Neural progenitor cell (in vitro differentiated cells): ENCODE data around the gene ITGBL1. TPM values are rescaled to one million over a fixed set of nuclear protein-coding genes. Genes with fewer than 3 reads are reported as not detected.

ENCODE experiments used
- DNase-seq: peaks from one replicate; pipeline ENCODE4 v3.0.0-alpha.2; 2016; ENCODE audit warnings: low spot score
- H2AFZ ChIP-seq: fragments of 200-600 bp; sonication (generic); replicated peaks from 2 replicates; pipeline ENCODE4 v1.6.1; 2016; ENCODE audit warnings: antibody characterized with exemption
- H3F3A ChIP-seq: fragments of 200-600 bp; sonication (generic); 2 replicates; pipeline ENCODE4 v1.6.1; 2016; ENCODE audit warnings: antibody characterized with exemption, low read depth
- H3K27ac ChIP-seq: fragments of 200-600 bp; sonication (generic); 2 replicates; pipeline ENCODE4 v1.5.1; 2016; ENCODE audit warnings: mild to moderate bottlenecking
- H3K27me3 ChIP-seq: fragments of 200-600 bp; sonication (generic); 2 replicates; pipeline ENCODE4 v1.6.1; 2016; ENCODE audit warnings: mild to moderate bottlenecking, moderate library complexity
- H3K36me3 ChIP-seq: fragments of 200-600 bp; sonication (generic); 2 replicates; pipeline ENCODE4 v1.5.1; 2016
- H3K4me1 ChIP-seq: fragments of 200-600 bp; sonication (generic); 2 replicates; pipeline ENCODE4 v1.6.1; 2016; ENCODE audit warnings: mixed run types
- H3K4me2 ChIP-seq: fragments of 200-600 bp; sonication (generic); 2 replicates; pipeline ENCODE4 v1.6.1; 2016
- H3K4me3 ChIP-seq: fragments of 200-600 bp; sonication (generic); 2 replicates; pipeline ENCODE4 v1.5.1; 2016
- H3K79me2 ChIP-seq: fragments of 200-600 bp; sonication (generic); 2 replicates; pipeline ENCODE4 v1.6.1; 2016; ENCODE audit warnings: low read depth
- H3K9ac ChIP-seq: fragments of 200-600 bp; sonication (generic); 2 replicates; pipeline ENCODE4 v1.6.1; 2016
- H3K9me3 ChIP-seq: fragments of 200-600 bp; sonication (generic); 2 replicates; pipeline ENCODE4 v1.5.1; 2016; ENCODE audit warnings: low read depth
- H4K20me1 ChIP-seq: fragments of 200-600 bp; sonication (generic); 2 replicates; pipeline ENCODE4 v1.6.1; 2016; ENCODE audit warnings: low read depth
- H3K27ac Mint-ChIP-seq: 3 replicates; pipeline ENCODE4 v1.8.0; 2021; ENCODE audit warnings: mixed read lengths
- H3K27me3 Mint-ChIP-seq: 2 replicates; pipeline ENCODE4 v1.8.0; 2022; ENCODE audit warnings: low read depth, mild to moderate bottlenecking, inconsistent platforms, moderate library complexity, mixed read lengths; ENCODE audit not compliant: insufficient read depth
- H3K36me3 Mint-ChIP-seq: 3 replicates; pipeline ENCODE4 v1.8.0; 2021; ENCODE audit warnings: mixed read lengths
- H3K4me1 Mint-ChIP-seq: 3 replicates; pipeline ENCODE4 v1.8.0; 2021; ENCODE audit warnings: mixed read lengths
- H3K4me3 Mint-ChIP-seq: 3 replicates; pipeline ENCODE4 v1.8.0; 2021; ENCODE audit warnings: mild to moderate bottlenecking, moderate library complexity, mixed read lengths
- H3K9me3 Mint-ChIP-seq: 3 replicates; pipeline ENCODE4 v1.8.0; 2020; ENCODE audit warnings: mixed read lengths
- EZH2 ChIP-seq: fragments of 200-600 bp; sonication (generic); IDR thresholded peaks from 2 replicates; pipeline ENCODE4 v1.6.1; 2017; ENCODE audit warnings: antibody characterized with exemption, mild to moderate bottlenecking, moderate library complexity
- EZH2phosphoT487 ChIP-seq: fragments of 200-600 bp; sonication (generic); IDR thresholded peaks from 2 replicates; pipeline ENCODE4 v1.6.1; 2017; ENCODE audit warnings: antibody characterized with exemption
- total RNA-seq: library from RNA; depleted of rRNA; stranded (reverse); fragments of >200 nt; gene quantifications from 2 replicates; pipeline ENCODE4 v1.2.3, GENCODE V29; 2015; ENCODE audit warnings: low replicate concordance
- TF ChIP-seq, protein P1 (sequence below): fragments of 200-600 bp; sonication (generic); IDR thresholded peaks from 2 replicates; pipeline ENCODE4 v1.5.1; 2017; ENCODE audit warnings: antibody characterized with exemption, mild to moderate bottlenecking

Gene ITGBL1
- total RNA-seq, 1 donor from 2014 or later, result not detected

DNA sequence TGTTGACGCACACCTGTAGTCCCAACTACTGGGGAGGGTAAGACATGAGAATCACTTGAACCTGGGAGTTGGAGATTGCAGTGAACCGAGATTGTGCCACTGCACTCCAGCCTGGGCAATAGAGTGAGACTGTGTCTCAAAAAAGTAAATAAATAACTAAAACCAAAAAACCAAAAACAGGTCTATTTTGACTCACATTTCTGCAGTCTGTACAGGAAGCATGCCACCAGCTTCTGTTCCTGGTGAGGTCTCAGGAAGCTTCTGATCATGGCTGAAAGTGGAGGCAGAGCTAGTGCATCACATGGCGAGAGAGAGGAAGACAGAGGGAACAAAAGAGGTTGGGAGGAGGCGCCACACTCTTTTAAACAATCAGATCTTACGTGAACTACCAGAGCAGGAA is 142.5 kb downstream of the ITGBL1 start:
- TF ChIP-seq, protein P1, sequence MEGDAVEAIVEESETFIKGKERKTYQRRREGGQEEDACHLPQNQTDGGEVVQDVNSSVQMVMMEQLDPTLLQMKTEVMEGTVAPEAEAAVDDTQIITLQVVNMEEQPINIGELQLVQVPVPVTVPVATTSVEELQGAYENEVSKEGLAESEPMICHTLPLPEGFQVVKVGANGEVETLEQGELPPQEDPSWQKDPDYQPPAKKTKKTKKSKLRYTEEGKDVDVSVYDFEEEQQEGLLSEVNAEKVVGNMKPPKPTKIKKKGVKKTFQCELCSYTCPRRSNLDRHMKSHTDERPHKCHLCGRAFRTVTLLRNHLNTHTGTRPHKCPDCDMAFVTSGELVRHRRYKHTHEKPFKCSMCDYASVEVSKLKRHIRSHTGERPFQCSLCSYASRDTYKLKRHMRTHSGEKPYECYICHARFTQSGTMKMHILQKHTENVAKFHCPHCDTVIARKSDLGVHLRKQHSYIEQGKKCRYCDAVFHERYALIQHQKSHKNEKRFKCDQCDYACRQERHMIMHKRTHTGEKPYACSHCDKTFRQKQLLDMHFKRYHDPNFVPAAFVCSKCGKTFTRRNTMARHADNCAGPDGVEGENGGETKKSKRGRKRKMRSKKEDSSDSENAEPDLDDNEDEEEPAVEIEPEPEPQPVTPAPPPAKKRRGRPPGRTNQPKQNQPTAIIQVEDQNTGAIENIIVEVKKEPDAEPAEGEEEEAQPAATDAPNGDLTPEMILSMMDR, result no peak
- TF ChIP-seq EZH2phosphoT487 (no peak), EZH2 (no peak)
- Histone ChIP-seq H2AFZ (peak overlapping the region; percentile 54), H4K20me1 (no peaks in the 10 kb centered on the region), H3K27ac (no peak overlapping the region), H3K4me3 (no peak overlapping the region), H3K4me1 (no peaks in the 10 kb centered on the region), H3K27me3 (no peaks in the 10 kb centered on the region), H3K9me3 (no peaks in the 10 kb centered on the region), H3F3A (no peaks in the 10 kb centered on the region), H3K4me2 (no peak overlapping the region), H3K79me2 (no peaks in the 10 kb centered on the region), H3K36me3 (no peaks in the 10 kb centered on the region), H3K9ac (no peak overlapping the region)
- H3K27me3 Mint-ChIP-seq, result no peaks in the 10 kb centered on the region
- no peak overlapping the region for H3K4me3 Mint-ChIP-seq
- H3K9me3 Mint-ChIP-seq, result peaks cover 5% of the 10 kb centered on the region
- no peak overlapping the region for H3K27ac Mint-ChIP-seq
- H3K36me3 Mint-ChIP-seq, result no peaks in the 10 kb centered on the region
- DNase-seq, result no peak
- no peaks in the 10 kb centered on the region for H3K4me1 Mint-ChIP-seq

- H3K27ac ChIP-seq, result no peak overlapping the region
- H3K9me3 ChIP-seq, result no peaks in the 10 kb centered on the region
- H3K4me2 ChIP-seq, result no peak overlapping the region
- no peaks in the 10 kb centered on the region for H3F3A ChIP-seq
- Mint-ChIP-seq H3K4me1 (no peaks in the 10 kb centered on the region), H3K27ac (no peak overlapping the region), H3K36me3 (no peaks in the 10 kb centered on the region), H3K4me3 (no peak overlapping the region), H3K9me3 (peaks cover 5% of the 10 kb centered on the region), H3K27me3 (no peaks in the 10 kb centered on the region)
- no peaks in the 10 kb centered on the region for H4K20me1 ChIP-seq
- TF ChIP-seq EZH2phosphoT487 (no peak), EZH2 (no peak)
- TF ChIP-seq, protein P1, result no peak
- H3K4me3 ChIP-seq, result no peak overlapping the region
- H3K9ac ChIP-seq, result no peak overlapping the region
- no peaks in the 10 kb centered on the region for H3K27me3 ChIP-seq
- no peaks in the 10 kb centered on the region for H3K36me3 ChIP-seq
- H3K79me2 ChIP-seq, result no peaks in the 10 kb centered on the region
- DNase-seq, result no peak
- H3K4me1 ChIP-seq, result no peaks in the 10 kb centered on the region
- no peak overlapping the region for H2AFZ ChIP-seq
These were observed 144.3 kb downstream of the ITGBL1 start for GRCh38 chr13:101596803-101597202.

DNA sequence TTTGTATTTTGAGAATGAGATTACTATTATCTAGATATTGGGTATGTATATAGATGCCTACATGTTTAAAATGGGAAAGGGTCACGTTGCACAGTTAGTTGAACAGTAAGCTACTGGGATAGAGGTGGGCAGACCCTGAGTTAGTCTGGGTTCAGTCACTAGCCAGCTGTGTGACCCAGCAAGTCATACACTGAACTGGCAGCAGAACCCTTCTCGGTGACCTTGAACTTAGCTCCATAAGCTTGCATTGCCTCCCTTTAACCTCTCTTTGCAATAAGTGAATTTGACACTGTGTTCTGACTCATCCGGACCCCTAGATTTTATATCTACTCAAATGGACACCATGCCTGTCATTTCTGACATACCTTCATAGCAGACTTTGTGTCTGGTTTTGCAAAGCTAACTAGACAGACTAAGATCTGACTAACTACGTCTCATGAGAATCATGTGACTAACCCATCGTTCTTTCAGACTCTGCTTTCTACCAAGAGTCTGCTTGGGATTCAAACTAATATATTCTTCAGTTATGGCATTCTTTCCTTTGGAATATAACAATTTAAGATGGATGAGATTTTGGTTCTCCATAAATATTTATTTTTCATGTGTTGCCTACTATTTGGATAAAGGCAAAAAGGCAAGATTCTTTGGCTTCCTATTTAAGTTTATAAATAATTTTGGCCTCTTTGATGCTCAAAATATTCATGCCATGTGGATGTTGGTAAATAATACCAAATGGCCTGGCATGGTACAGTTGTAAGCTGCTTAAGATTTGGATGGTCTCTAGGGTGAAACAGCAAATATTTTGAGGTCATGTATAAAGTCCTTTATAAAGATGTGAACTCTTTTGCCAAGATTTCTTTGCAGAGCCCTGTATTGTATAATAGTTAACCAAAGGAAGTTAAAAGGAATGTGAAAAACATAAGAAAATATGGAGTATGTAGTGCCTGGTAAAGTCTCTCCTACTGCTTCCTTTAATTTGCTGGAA is 159.3 kb downstream of the ITGBL1 start:
- Histone ChIP-seq H3K4me3 (no peak overlapping the region), H3K36me3 (no peaks in the 10 kb centered on the region), H3F3A (no peaks in the 10 kb centered on the region), H2AFZ (no peak overlapping the region), H3K27me3 (no peaks in the 10 kb centered on the region), H3K9me3 (no peaks in the 10 kb centered on the region), H3K9ac (no peak overlapping the region), H3K4me2 (no peak overlapping the region), H3K79me2 (no peaks in the 10 kb centered on the region), H3K4me1 (no peaks in the 10 kb centered on the region), H4K20me1 (no peaks in the 10 kb centered on the region), H3K27ac (no peak overlapping the region)
- no peak for TF ChIP-seq EZH2phosphoT487
- TF ChIP-seq, protein P1, result no peak
- no peak for TF ChIP-seq EZH2
- Mint-ChIP-seq H3K9me3 (no peaks in the 10 kb centered on the region), H3K27ac (no peak overlapping the region), H3K4me3 (no peak overlapping the region), H3K27me3 (no peaks in the 10 kb centered on the region), H3K36me3 (no peaks in the 10 kb centered on the region), H3K4me1 (no peaks in the 10 kb centered on the region)
- DNase-seq, result no peak
